Measurements from ENCODE around the gene RNF169.
"Not testable (repeated sequence)": the region's sequence is repeated elsewhere in the genome, so short reads cannot be mapped to it uniquely, and the experiment has no call there.

Gene RNF169

GRCh38 chr11:74729397-74729796 lies 19.3 kb upstream of the RNF169 start:
- no peak for DNase-seq

- no peak for DNase-seq
Measured at GRCh38 chr11:74730571-74731260, 17.9 kb upstream of the RNF169 start.

- peak in 1 of 2 donors; percentile 16 for DNase-seq
Measured at GRCh38 chr11:74731301-74732094, 17.2 kb upstream of the RNF169 start, which contains the start of gene CHRDL2. TSS of gene CHRDL2 (minus strand) at chr11:74731426. CDS start at chr11:74730888, 538 bp downstream.

GRCh38 chr11:74734559-74734925 lies 14.1 kb upstream of the RNF169 start:
- no peak for DNase-seq

- no peak for DNase-seq
Measured at GRCh38 chr11:74735365-74735928, 13.2 kb upstream of the RNF169 start.

GRCh38 chr11:74736031-74736430 lies 12.6 kb upstream of the RNF169 start:
- no peak for DNase-seq

- peak; percentile 44 to 49 for DNase-seq
Measured at GRCh38 chr11:74739546-74740270, 8.9 kb upstream of the RNF169 start.

- DNase-seq, result no peak
Measured at GRCh38 chr11:74742070-74742469, 6.6 kb upstream of the RNF169 start.

- DNase-seq, result no peak
Measured at GRCh38 chr11:74743640-74744039, 5.0 kb upstream of the RNF169 start.

GRCh38 chr11:74744277-74744676 lies 4.4 kb upstream of the RNF169 start:
- DNase-seq, result no peak

GRCh38 chr11:74746868-74747267 lies 1.8 kb upstream of the RNF169 start:
- DNase-seq, result no peak

GRCh38 chr11:74749127-74749964 lies 697 bp downstream of the RNF169 start:
- peak; percentile 50 to 58 for DNase-seq

GRCh38 chr11:74749965-74750296 lies 1.3 kb downstream of the RNF169 start:
- no peak for DNase-seq

- DNase-seq, result not testable (repeated sequence)
Measured at GRCh38 chr11:74750598-74750997, 1.9 kb downstream of the RNF169 start.

GRCh38 chr11:74751303-74751702 lies 2.7 kb downstream of the RNF169 start:
- no peak for DNase-seq

- DNase-seq, result no peak
Measured at GRCh38 chr11:74754507-74755252, 6.0 kb downstream of the RNF169 start.

- DNase-seq, result no peak
Measured at GRCh38 chr11:74755395-74755995, 6.8 kb downstream of the RNF169 start.

- no peak for DNase-seq
Measured at GRCh38 chr11:74756571-74756970, 7.9 kb downstream of the RNF169 start.

- DNase-seq, result no peak
Measured at GRCh38 chr11:74766905-74767304, 18.3 kb downstream of the RNF169 start.

GRCh38 chr11:74768172-74768651 lies 19.6 kb downstream of the RNF169 start:
- peak; percentile 23 to 44 for DNase-seq
